ENCODE data around the gene GRID1.
"Not testable (repeated sequence)": the region's sequence is repeated elsewhere in the genome, so short reads cannot be mapped to it uniquely, and the experiment has no call there.

Gene GRID1

DNA sequence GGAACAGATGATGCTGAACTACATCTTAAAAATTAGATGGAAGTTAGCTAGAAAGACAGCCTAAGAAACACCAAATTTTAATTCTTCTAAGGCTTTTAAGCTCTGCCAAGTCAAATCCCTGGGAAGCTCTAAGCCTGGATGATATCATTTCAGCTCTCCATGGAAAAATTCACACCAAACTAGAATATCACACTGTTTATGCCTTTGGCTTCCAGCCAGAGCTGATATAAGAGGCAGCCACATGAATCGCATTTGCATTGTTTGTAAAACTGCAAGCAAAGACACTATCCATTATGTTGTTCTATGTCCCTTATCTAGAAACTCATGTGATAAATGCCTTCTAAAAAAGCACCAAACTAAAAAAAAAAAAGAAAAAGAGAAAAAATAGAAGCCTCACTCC is 430.4 kb downstream of the GRID1 start:
- no peak for DNase-seq (ENCODE audit: low read depth, low spot score)

DNA sequence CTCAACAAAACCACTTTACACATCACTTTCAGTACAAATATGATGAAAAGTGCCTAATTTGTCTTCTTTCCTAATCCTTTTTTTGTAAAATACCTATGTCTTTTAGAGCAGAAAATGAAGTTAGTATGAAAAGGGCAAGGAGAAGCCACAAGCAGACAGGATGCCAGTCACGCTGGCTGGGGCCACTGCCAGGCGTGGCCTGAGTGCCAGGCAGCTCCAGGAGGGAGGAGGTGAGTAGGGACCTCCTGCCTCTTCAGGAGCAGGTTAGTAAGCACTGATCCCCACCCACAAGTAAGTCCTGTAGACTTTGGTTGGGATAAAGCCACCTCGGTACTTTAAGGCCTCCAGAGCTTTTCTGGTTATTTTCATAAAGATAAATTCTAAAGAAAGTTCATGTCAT is 432.0 kb downstream of the GRID1 start:
- DNase-seq (ENCODE audit: low read depth, low spot score): no peak

DNA sequence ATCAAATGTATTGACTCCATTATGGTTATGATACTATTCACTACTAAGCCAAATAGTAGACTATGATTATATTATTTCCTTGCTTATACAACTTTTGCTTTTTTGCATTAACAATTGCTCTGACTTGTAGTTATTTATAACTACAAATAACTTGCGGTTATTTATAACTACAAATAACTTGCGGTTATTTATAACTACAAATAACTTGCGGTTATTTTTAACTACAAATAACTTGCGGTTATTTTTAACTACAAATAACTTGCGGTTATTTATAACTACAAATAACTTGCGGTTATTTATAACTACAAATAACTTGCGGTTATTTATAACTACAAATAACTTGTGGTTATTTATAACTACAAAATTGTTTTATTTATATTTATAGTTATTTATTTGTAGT is 436.6 kb downstream of the GRID1 start:
- not testable (repeated sequence) for DNase-seq (ENCODE audit: low read depth, low spot score)

DNA sequence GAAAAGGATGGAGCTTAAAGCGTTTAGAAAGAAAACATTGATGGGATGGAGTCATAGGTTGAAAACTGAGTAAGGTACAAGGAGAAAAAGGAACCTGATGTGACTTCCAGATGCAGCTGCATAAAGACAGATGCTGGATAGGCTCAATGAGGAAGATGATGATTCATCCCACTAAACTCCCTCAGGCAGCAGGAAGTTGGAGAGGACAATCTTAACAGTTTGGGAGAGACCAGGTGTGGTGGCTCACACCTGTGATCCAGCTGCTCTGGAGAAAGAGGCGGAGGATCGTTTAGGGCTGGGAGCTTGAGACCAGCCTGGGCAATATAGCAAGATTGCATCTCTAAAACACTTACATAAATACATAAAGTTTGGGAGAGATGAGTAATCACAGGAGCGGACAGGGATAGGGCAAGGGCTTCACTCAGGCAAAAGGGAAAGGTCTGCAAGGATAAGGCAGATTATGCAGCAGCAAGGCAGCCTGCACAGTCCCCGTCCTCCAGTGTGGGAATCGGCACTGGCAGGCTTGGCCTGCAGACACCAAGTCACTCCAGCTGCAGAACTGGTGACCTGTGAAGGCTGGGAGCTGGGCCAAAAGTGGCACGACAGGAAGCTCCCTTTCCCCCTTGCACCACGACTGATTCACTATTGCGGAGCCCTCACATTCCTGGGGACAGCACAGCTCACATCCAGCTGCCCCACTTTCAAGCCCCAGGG is 438.5 kb downstream of the GRID1 start:
- DNase-seq (ENCODE audit: low read depth, low spot score): no peak

DNA sequence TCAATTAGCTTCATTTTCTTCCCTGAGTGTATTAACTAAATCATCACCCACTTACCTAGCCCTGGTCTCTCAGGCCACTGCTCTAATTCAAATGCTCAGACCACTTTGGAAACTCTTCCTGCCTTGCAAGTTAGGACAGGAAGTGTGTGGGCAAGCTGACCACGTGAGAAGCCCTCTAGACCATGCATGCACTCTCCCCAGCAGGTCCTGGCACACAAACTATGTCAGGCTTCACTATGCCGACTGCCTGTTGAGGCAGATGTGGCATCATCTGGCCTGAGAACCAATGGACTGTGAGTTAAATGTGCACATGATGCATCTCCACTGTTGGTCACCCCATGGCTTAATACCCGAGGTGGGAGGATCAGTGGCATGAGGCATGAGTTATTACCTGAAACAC is 439.6 kb downstream of the GRID1 start:
- DNase-seq (ENCODE audit: low read depth, low spot score): no peak

DNA sequence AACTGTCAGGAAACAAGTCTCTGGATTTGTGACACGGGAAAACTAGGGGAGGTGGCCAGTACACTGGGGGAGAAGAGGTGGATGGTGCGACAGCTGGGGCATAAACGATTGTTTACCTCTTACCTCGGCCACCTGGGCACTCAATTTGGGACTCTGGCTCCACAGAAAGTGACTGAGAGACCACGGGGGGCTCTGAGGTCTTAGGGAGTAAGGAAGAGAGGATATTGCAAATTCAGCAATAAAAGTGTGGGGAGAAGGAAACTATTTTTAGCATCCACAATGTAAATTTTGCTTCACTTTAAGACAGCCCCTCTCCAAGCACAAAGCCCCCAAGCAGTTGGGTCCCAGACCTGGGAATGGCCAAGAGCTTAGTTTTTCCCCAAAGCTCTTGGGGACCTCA is 440.5 kb downstream of the GRID1 start:
- no peak for DNase-seq (ENCODE audit: low read depth, low spot score)

DNA sequence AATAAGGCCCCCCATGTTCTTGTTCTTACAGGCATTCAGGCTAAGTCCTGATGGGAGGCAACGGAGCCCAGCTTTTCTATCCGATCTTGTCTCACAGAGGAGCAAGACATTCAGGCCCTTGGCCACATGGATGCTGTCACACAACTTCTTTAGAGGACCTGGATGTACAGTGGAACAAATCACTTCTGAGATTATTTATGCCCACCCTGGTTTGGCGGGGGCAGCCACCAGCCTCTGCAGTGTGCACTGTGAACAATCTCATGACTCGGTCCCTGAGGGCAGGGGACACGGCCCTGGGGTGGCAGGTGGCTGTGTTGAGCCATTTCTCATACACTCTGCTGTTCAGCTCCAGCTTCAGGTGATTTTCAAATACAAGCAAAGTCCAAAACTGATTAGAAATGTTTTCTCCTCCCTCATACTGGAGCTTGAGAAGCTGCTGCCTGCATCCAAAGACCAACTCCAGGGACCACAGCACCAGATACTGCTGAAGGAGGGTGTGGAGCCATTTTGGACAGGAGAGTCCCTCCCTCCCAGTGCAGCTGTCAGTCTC is 441.3 kb downstream of the GRID1 start:
- DNase-seq (ENCODE audit: low read depth, low spot score): no peak

DNA sequence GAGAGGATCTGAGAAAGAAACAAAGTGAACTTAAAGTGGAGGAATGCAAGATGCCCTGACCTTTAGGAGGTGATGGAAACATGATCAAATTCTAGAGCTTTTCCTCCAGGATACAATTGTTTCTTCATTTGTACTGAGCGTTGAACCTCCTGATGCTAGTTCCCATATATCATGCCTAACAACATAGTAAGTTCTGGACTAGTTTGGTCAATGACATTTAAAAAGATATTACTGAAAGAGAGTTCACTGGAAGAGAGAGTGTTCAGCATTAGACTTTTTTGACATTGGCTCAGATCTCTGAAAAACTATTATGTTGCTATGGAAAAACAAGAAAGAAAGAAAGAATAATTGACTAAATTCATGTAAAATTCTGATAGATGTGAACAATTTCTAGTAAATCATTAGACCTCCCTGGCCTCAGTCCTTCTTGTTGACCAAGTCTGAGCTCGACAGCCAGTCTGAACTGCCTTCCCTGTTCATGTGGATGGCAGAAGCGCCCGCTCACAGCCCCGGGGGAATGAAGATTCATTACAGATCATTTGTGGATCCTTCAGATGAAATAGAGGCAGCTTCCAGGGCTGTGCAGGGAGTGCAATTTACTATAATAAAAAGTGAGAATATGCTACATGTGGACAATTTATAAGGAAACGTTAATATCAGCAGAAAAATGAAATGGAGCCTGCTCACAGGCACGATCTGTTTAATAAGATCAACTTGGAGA is 442.1 kb downstream of the GRID1 start:
- no peak for DNase-seq (ENCODE audit: low read depth, low spot score)

DNA sequence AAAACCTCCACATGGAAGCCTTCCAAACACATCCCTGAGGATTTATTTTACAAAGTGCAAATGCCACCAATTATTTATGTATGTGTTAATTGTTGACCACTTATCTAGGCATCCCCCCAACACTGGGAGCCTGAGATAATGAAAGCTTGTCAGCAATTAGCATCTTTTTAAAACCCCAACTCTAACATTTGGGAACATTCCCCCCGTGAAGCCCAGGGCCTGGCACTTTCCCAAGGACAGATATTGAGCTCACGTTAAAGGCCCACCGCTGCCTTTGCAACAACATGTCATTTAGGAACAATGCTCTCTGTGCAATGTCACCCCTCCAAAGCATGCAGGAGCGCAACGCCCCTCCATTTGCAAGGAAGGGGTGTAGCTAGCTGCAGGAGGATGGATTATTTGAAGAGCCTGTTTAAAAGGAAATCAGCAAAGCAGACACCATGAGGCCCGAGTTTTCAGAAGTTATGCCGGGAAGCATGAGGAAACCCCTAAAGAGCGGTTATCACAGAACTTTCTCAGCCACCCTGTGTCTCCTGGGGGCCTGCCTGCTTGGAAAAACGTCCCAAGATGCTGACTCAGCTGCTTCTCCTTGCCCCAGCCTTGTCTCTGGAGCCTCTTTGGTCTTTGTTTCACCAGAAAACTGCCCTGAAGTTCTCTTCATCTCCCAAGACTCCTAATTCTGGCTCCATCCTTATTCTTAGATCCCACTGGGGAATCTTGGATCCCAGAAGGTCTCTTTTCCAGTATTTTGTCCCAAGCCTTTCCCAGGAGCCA is 444.1 kb downstream of the GRID1 start:
- DNase-seq (ENCODE audit: low read depth, low spot score): no peak

DNA sequence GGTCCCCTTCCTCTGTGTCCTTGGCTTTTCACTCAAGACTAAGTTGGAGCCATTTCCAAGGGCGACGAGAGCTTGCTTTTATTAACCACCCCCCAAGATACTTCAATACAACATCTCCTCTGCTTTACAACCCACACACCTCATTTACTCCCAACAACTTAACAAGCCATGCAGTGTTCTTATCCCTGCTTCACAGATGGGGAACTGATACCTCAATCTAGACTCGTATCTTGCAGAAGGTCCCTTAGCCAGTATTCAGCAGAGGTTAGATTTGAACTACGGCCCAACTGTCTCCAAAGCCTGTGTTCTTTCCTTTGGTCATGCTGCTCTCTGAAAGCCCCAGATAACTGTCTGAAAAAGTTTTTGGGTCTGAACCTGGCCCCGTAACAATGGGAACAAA is 444.8 kb downstream of the GRID1 start:
- DNase-seq (ENCODE audit: low read depth, low spot score): no peak

DNA sequence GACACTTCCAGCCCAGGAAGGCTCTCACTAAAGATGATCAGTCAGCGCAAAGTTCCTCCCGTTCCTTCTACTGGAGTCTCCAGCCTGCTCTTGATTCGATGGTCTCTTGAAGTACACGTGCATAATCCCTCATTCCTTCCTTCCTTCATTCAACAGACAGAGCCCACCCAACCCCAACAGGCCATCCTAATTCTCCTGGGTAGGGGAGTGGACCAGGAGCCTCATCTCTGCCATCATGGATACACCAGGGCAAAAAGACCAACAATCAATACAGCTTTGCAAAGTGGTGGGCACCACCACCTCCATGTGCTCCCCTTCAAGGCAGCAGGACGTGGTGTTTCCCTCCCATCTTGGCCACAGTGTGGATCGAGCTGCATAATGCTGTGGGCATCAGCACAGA is 446.3 kb downstream of the GRID1 start:
- DNase-seq (ENCODE audit: low read depth, low spot score): no peak

DNA sequence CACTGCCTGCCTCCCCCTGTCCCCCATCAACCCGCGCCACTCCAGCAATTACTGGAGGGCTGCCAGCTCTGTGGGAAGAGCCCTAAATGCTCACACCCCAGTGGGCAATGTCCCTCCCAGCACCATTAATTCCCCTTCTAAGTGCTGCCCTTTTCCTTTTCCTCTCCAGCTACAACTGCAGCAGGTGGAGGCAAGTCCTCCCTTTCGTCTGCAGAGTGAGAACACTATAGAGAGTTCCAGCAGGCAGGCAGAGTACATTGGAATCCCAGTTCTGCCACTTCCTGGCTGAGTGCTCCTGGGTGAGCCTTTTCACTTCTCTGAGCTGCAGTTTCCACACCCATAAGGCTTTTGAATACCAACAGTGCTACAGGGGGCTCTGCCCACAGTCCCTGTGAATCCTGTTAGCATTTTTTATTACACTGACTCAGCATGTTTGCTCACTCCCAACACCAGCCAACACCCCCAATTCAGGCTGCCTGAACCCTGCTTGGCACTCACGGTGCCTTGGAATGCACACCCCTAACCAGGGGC is 447.0 kb downstream of the GRID1 start:
- no peak for DNase-seq (ENCODE audit: low read depth, low spot score)

DNA sequence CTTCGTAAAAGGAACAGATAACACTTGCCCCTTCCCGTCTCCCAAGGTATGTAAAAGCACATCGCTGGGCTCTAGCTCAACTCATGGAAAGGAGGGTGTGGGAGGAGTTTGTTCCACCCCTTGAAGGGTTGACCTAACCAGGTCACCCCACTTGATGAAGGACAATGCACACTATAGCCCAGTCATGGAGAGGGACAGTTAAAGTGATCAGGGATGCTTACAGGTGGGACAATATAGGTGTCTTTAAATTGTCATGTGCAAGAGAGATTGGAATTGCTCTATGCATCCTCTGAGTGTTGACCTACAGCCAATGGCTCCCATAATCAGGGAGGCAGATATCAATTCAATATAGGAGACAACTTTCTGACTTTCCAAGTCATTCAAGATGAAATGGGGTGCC is 448.2 kb downstream of the GRID1 start:
- no peak for DNase-seq (ENCODE audit: low read depth, low spot score)

DNA sequence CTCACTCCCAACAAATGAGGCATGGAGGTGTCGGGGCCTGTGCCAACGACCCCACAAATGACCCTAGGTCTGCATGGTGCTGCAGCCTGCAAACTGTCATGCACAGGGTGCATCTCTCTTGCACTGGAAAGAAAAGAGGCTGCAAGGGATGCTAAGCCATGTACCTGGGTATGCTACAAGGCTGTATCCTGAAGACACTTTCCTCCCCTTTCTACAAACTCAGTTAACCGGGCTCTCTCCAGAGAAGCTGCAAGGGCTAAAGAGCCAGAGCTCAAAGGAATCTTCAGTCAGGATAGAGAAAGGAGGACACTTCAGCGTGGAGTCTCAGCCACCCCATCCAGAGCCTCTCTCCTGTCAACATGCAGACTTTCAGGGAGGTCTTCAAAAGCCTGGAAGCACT is 449.0 kb downstream of the GRID1 start:
- no peak for DNase-seq (ENCODE audit: low read depth, low spot score)

DNA sequence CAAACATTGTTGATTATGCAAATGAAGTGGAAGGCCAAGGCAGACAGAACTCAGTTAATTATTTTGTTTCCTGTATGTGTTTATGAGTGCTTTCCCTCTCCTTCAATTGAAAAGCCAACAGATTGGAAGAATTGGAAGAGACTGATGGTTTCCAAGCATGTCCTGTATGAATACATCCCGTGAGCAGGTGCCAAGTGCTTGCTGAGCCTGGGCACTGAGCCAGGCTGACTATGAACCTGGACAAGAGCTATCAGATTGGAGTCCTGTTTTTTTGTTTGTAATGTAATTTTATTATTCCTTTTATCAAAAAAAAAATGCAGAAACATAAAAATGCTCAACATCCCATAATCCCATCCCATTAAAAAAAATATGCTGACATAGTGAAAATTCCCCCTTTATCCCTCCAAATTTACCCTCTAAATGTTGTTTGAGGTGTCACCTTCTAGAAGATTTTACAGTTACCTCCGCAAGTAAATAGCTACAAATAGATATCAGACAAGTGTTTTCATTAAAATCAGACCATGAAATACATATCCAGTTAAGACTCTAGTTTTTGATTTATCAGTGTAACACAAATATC is 449.5 kb downstream of the GRID1 start:
- DNase-seq (ENCODE audit: low read depth, low spot score): no peak

DNA sequence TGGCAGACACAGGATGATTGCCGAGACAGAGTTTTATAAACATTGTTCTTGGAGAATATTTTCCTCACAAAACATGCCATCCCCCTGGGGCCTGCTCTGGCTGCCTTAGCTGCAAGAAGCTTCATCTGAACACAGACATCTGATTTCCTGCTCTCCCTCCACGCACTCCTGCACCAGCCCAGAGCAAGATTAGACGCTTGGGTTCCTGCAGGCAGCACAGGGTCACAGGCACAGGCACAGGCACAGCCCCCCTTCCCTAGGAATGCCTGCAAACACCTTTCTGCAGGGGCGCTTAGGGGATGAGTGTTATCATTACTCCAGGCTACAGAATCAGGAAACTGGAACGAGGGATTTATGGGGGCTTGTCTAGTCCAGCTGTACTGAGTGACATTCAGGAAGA is 450.3 kb downstream of the GRID1 start:
- DNase-seq (ENCODE audit: low read depth, low spot score): no peak

DNA sequence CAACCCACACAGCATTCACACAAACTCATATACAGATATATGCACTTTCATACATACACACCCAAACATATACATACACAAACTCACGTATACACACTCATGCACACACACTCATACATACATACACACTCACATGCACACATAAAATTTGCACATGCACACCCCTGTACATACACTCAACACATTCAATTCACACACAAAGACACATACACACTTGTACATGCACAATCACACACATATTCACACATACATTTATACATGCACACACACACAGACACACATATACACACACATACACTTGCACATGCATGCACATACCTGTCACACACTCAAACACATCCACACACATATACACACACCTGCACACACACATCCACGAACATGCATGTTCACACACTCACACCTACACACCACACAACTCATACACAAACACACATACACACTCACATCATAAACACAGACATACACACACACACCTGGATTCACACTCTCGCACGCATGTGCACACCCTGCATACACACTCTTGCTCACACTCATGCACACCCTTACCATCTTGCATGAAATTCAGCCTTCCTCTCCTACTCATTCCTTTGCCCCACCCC is 451.2 kb downstream of the GRID1 start:
- DNase-seq (ENCODE audit: low read depth, low spot score): no peak

DNA sequence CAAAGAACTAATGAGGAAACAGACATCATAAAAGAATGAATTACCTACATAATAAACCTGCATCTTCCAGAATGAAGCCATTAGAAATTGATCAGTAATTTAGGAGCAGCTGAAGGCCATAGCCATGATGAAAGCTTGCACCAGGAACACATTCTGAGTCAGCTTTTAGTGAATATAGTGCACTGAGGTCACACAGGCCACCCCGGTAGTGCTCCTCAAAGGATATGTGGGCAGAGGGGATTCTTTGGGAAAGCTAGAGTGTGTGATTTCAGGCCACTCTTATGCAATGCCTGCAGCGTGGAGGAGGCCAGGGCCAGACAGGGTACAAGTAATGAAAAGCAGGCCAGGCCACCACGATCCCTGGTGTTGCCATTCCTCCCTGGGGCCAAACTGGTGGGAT is 451.9 kb downstream of the GRID1 start:
- DNase-seq (ENCODE audit: low read depth, low spot score): no peak

DNA sequence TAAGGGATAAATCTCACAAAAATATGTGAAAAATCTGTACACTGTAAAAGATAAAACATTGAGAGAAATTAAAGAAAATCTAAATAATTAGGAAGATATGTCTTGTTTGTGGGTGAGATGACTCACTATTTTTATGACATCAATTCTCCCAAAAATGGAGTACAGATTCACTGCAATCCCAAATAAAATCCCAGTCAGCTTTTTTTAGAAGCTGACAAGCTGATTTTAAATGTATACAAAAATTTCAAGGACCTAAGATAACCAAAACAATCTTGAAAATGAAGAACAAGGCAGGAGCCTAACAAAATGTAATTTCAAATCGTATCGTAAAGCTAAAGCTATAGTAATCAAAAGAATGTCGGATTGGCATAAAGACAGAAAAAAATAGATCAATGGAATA is 458.1 kb downstream of the GRID1 start:
- no peak for DNase-seq (ENCODE audit: low read depth, low spot score)

DNA sequence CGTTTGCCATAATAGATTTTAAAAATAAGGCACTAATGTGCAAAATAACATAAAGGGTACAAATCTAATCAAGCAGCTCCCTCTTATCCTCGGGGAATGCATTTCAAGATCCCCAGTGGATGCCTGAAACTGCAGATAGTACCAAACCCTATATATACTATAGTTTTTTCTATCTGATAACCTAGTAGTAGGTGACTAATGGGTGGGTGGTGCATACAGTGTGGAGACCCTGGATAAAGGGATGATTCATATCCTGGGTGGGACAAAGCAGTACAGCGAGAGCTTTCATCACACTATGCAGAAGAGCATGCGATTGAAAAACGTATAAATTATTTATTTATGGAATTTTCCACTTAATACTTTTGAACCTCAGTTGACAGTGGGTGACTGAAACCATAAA is 464.5 kb downstream of the GRID1 start:
- no peak for DNase-seq (ENCODE audit: low read depth, low spot score)

DNA sequence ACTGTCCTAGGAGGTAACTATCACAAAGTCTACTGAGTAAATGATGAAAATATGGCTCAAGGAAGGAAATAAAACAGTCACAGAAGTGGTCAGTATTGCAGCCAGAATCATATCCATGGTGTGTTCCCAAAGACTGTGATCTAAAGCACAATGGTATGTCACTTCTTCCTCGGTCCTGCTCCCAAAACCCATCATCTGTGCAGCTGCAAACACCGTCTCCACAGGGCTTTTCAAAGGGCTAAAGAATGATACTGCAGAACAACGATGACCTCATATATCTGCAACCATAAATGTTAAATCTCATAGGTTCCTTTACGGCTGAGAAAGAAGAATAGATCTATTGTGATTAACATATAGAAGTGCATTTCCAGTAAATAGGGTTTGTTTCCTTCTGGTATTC is 465.0 kb downstream of the GRID1 start:
- no peak for DNase-seq (ENCODE audit: low read depth, low spot score)
